Measurements from ENCODE around the gene KLK3. TPM values are rescaled to one million over a fixed set of nuclear protein-coding genes. Genes with fewer than 3 reads are reported as not detected.

The KLK3 gene
- total RNA-seq, 6 experiments from 2014 or later: not detected

- Mint-ChIP-seq H3K27me3 (ENCODE audit: insufficient read depth) (peaks cover 27% of the 10 kb centered on the region), H3K4me3 (no peak overlapping the region), H3K4me1 (ENCODE audit: low read depth) (no peaks in the 10 kb centered on the region), H3K27ac (no peak overlapping the region), H3K9me3 (no peaks in the 10 kb centered on the region; the same call in 1 of the 2 replicates), H3K36me3 (ENCODE audit: low read depth) (no peaks in the 10 kb centered on the region)
- no peak for DNase-seq
- no peak for TF ChIP-seq CTCF (IDR thresholded peaks at IDR 0.05)
These were observed 27.2 kb upstream of the KLK3 start for GRCh38 chr19:50827476-50827875.

GRCh38 chr19:50829801-50830200, 24.9 kb upstream of the KLK3 start:
- H3K27ac Mint-ChIP-seq: no peak overlapping the region
- no peak overlapping the region for H3K4me3 Mint-ChIP-seq
- TF ChIP-seq CTCF (IDR thresholded peaks at IDR 0.05): no peak
- no peaks in the 10 kb centered on the region for H3K36me3 Mint-ChIP-seq (ENCODE audit: low read depth)
- no peaks in the 10 kb centered on the region for H3K4me1 Mint-ChIP-seq (ENCODE audit: low read depth)
- H3K27me3 Mint-ChIP-seq (ENCODE audit: insufficient read depth): peaks cover 25% of the 10 kb centered on the region
- no peak for DNase-seq
- H3K9me3 Mint-ChIP-seq: no peaks in the 10 kb centered on the region; the same call in 1 of the 2 replicates

GRCh38 chr19:50830266-50831025, 24.3 kb upstream of the KLK3 start:
- no peak for TF ChIP-seq CTCF (IDR thresholded peaks at IDR 0.05)
- Mint-ChIP-seq H3K36me3 (ENCODE audit: low read depth) (no peaks in the 10 kb centered on the region), H3K9me3 (no peaks in the 10 kb centered on the region; the same call in 1 of the 2 replicates), H3K4me3 (no peak overlapping the region), H3K4me1 (ENCODE audit: low read depth) (no peaks in the 10 kb centered on the region), H3K27me3 (ENCODE audit: insufficient read depth) (peaks cover 25% of the 10 kb centered on the region), H3K27ac (no peak overlapping the region)
- no peak for DNase-seq

GRCh38 chr19:50831026-50831396, 23.7 kb upstream of the KLK3 start:
- H3K36me3 Mint-ChIP-seq (ENCODE audit: low read depth): no peaks in the 10 kb centered on the region
- no peak for DNase-seq
- H3K4me3 Mint-ChIP-seq: no peak overlapping the region
- H3K27me3 Mint-ChIP-seq (ENCODE audit: insufficient read depth): peaks cover 25% of the 10 kb centered on the region
- H3K4me1 Mint-ChIP-seq (ENCODE audit: low read depth): no peaks in the 10 kb centered on the region
- TF ChIP-seq CTCF (IDR thresholded peaks at IDR 0.05): no peak
- no peaks in the 10 kb centered on the region; the same call in 1 of the 2 replicates for H3K9me3 Mint-ChIP-seq
- no peak overlapping the region for H3K27ac Mint-ChIP-seq

- Mint-ChIP-seq H3K4me3 (no peak overlapping the region), H3K9me3 (no peaks in the 10 kb centered on the region; the same call in 1 of the 2 replicates)
These were observed 22.0 kb upstream of the KLK3 start for GRCh38 chr19:50832666-50833065.

More at GRCh38 chr19:50832666-50833065, 22.0 kb upstream of the KLK3 start:
- no peak for DNase-seq
- no peak for TF ChIP-seq CTCF (IDR thresholded peaks at IDR 0.05)
- no peak overlapping the region for H3K27ac Mint-ChIP-seq
- H3K27me3 Mint-ChIP-seq (ENCODE audit: insufficient read depth): peaks cover 24% of the 10 kb centered on the region
- no peaks in the 10 kb centered on the region for H3K4me1 Mint-ChIP-seq (ENCODE audit: low read depth)
- no peaks in the 10 kb centered on the region for H3K36me3 Mint-ChIP-seq (ENCODE audit: low read depth)
